HUDEP-2 (cell line): Measurements from ENCODE around the gene CCT8L2.
"Not testable (repeated sequence)": the region's sequence is repeated elsewhere in the genome, so short reads cannot be mapped to it uniquely, and the experiment has no call there.

Source experiments
- DNase-seq, 76 experiments: peaks; one replicate each; lab custom pipeline; 2025; ENCODE audit not compliant: unreplicated experiment in 76 of 76; lab: John Stamatoyannopoulos, UW

CCT8L2 gene

DNA sequence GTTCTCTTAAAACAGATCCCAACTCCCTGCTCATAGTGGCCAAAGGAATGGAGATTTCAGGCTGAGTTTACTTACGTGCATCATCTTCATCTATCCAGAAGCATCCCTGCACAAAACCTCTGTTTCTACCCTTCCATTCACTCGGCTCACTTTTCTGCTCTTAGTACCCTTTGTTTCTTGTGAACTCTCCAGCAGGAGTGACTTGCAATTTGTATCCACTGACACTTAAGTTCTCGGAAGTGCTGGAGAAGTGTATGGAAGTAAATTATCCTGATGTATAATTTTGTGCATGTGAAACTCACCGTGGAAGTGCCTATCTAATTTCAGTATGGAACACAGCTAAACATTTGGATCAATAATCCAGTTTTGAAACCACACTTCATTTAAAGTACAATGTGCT is 7.0 kb upstream of the CCT8L2 start:
- DNase-seq, result not testable (repeated sequence)

DNA sequence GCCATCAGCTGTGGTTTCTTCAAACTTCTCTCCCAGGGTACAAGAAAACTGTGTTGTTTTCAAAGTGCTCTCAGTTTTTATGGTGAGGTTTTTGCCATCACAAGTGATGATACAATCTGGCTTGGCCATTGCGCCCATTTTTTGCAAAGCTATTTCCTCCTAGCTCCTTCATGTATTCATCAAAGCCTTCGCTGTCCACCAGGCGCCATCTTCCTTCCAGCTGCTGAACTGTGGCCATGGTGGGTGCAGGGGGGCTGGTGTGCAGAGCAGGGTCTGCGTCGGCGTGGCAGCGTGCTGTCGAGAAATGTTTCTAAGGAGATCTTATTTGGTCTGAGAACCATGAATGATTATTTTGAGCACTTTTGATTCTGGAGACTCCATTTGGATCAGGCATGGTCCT is 2.6 kb upstream of the CCT8L2 start:
- DNase-seq, result not testable (repeated sequence)

DNA sequence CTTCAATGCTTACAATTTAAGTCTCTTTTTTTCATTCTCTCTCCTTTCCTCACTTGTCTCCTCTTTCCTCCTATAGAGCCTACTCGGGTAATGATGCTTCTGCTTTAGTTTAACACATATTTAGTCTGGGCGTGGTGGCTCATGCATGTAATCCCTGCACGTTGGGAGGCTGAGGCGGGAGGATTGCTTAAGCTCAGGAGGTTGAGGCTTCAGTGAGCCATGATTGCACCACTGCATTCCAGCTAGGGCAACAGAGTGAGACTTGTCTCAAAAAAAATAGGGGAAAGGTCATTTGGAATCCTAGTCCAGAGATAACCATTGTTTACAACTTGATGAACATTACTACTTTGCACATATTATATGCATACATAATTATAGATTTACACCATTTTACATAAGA is 1.4 kb upstream of the CCT8L2 start:
- no peak for DNase-seq

DNA sequence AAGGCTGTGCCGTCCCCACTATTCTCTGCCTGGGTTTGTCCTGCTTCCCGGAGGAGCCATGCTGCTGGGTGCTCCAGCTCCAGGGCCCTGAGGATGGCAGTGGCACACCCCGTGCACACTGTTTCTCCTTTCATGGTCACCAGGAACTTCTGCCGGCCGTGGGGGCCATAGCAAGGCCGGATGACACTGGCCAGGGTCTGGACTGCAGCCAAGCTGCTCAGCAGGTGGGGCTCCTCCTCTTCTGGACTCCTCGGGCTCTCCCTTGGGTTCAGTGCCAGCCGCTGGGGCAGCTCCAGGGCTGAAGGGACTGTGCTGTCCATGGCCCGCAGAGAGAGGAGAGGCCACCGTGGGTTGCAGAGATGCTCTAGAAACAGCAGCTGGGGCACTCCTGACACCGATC is 379 bp downstream of the CCT8L2 start:
- DNase-seq, result not testable (repeated sequence)

GRCh38 chr22:16591136-16591535 is 1.5 kb downstream of the CCT8L2 start:
- DNase-seq, result not testable (repeated sequence)

GRCh38 chr22:16586991-16587390 is 5.6 kb downstream of the CCT8L2 start:
- DNase-seq, result no peak

- no peak for DNase-seq
Measured at GRCh38 chr22:16586170-16586569, 6.4 kb downstream of the CCT8L2 start.

DNA sequence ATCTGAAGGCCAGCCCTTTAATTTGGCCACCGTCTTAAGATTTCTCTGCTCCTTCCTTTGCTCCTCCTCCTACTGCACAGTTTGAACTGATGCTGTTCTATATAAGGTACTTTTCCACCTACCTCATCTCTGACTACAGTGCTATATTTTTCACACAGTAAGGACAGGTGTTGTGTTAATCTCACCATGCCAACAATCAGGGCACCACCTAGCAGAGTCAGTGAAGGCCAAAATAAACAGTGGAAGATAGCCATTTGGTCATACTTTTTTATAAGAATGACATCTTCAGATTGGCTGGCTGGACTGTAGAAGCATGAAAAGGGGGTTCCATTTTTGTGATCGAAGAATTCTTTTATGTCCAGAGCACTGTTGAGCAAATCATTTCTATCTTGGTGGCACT is 11.7 kb downstream of the CCT8L2 start:
- not testable (repeated sequence) for DNase-seq

- DNase-seq, result not testable (repeated sequence)
Measured at GRCh38 chr22:16569240-16569834, 23.3 kb downstream of the CCT8L2 start.

GRCh38 chr22:16568425-16568758 is 24.2 kb downstream of the CCT8L2 start:
- DNase-seq, result no peak

DNA sequence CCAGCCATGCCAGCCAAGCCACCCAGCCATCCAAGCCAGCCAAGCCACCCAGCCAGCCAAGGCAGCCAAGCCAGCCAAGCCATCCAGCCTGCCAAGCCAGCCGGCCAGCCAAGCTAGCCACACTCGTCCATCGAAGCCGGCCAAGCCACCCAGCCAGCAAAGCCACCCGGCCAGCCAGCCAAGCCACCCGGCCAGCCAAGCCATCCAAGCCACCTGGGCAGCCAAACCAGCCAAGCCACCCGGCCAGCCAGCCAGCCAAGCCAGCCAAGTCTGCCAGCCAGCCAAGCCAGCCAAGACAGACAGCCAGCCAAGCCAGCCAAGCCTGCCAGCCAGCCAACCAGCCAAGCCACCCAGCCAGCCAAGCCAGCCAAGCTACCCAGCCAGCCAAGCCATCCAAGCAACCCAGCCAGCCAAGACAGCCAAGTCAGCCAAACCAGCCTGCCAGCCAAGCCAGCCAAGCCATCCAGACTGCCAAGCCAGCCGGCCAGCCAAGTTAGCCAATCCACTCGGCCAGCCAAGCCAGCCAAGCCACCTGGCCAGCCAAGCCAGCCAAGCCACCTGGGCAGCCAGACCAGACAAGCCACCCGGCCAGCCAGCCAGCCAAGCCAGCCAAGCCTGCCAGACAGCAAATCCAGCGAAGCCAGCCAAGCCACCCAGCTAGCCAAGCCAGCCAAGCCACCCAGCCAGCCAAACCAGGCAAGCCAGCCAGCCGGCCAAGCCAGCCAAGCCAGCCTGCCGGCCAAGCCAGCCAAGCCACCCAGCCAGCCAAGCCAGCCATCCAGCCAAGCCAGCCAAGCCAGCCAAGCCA is 24.8 kb downstream of the CCT8L2 start:
- DNase-seq, result not testable (repeated sequence)

DNA sequence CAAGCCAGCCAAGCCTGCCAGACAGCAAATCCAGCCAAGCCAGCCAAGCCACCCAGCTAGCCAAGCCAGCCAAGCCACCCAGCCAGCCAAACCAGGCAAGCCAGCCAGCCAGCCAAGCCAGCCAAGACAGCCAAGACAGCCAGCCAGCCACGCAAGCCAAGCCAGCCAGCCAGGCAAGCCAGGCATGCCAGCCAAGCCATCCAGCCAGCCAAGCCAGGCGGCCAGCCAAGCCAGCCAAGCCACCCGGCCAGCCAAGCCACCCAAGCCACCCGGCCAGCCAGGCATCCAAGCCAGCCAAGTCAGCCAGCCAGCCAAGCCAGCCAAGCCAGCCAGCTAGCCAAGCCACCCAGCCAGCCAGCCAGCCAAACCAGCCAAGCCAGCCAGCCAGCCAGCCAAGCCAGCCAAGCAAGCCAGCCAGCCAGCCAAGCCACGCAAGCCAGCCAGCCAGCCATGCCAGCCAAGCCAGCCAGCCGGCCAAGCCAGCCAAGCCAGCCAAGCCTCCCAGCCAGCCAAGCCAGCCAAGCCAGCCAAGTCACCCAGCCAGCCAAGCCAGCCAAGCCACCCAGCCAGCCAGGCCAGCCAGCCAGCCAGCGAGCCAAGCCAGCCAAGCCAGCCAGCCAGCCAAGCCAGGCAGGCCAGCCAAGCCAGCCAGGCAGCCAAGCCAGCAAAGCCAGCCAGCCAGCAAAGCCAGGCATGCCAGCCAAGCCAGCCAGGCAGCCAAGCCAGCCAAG is 26.0 kb downstream of the CCT8L2 start:
- not testable (repeated sequence) for DNase-seq

DNA sequence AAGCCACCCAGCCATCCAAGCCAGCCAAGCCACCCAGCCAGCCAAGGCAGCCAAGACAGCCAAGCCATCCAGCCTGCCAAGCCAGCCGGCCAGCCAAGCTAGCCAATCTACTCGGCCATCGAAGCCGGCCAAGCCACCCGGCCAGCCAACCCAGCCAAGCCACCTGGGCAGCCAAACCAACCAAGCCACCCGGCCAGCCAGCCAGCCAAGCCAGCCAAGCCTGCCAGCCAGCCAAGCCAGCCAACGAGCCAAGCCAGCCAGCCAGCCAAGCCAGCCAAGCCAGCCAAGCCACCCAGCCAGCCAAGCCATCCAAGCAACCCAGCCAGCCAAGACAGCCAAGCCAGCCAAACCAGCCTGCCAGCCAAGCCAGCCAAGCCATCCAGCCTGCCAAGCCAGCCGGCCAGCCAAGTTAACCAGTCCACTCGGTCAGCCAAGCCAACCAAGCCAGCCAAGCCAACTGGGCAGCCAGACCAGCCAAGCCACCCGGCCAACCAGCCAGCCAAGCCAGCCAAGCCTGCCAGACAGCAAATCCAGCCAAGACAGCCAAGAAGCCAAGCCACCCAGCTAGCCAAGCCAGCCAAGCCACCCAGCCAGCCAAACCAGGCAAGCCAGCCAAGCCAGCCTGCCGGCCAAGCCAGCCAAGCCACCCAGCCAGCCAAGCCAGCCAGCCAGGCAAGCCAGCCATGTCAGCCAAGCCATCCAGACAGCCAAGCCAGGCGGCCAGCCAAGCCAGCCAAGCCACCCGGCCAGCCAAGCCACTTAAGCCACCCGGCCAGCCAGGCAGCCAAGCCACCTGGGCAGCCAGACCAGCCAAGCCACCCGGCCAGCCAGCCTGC is 26.8 kb downstream of the CCT8L2 start:
- DNase-seq, result not testable (repeated sequence)

DNA sequence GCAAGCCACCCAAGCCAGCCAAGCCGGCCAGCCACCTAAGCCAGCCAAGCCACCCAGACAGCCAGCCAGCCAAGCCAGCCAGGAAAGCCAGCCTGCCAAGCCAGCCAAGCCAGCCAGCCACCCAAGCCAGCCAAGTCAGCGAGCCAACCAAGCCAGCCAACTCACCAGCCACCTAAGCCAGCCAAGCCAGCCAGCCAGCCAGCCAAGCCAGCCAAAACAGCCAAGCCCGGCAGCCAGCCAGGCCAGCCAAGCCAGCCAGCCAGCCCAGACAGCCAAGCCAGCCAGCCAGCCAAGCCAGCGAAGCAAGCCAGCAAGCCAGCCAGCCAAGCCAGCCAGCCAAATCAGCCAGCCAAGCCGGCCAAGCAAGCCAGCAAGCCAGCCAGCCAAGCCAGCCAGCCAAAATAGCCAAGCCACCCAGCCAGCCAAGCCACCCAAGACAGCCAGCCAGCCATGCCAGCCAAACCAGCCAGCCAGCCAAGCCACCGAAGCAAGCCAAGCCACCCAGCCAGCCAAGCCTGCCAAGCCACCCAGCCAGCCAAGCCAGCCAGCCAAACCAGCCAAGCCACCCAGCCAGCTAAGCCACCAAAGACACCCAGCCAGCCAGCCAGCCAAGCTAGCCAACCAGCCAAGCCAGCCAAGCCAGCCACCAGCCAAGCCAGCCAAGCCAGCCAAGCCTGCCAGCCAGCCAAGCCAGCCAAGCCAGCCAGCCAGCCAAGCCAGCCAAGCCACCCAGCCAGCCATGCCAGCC is 27.6 kb downstream of the CCT8L2 start:
- not testable (repeated sequence) for DNase-seq

GRCh38 chr22:16563555-16564520 is 28.8 kb downstream of the CCT8L2 start:
- no peak for DNase-seq

DNA sequence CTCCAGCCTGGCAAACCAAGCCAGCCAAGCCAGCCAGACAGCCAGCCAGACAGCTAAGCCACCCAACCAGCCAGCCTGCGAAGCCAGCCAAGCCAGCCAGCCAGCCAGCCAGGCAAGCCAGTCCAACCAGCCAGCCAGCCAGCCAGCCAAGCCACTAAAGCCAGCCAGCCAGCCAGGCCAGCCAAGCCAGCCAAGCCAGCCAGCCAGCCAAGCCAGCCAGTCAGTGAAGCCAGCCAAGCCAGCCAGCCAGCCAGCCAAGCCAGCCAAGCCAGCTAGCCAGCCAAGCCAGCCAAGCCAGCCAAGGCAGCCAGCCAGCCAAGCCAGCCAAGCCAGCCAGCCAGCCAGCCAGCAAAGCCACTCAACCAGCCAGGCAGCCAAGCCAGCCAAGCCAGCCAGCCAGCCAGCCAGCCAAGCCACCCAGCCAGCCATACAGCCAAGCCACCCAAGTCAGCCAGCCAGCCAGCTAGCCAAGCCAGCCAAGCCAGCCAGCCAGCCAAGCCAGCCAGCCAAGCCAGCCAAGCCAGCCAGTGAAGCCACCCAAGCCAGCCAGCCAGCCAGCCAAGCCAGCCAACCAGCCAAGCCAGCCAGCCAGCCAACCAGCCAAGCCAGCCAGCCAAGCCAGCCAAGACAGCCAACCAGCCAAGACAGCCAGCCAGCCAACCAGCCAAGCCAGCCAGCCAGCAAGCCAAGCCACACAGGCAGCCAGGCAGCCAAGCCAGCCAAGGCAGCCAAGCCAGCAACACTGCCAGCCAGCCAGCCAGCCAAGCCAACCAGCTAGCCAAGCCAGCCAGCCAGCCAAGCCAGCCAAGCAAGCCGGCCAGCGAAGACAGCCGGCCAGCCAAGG is 29.7 kb downstream of the CCT8L2 start:
- no peak for DNase-seq

GRCh38 chr22:16561093-16561658 is 31.4 kb downstream of the CCT8L2 start:
- not testable (repeated sequence) for DNase-seq

GRCh38 chr22:16560651-16561050 is 32.0 kb downstream of the CCT8L2 start:
- DNase-seq, result not testable (repeated sequence)
